ENCODE results near the gene FBXW7. TPM values are rescaled to one million over a fixed set of nuclear protein-coding genes. Genes with fewer than 3 reads are reported as not detected.

The FBXW7 gene
- polyA plus RNA-seq, 2 of the 4 experiments (the other 2 are of a cell fraction): 7.2 to 12.5 TPM

GRCh38 chr4:152323221-152323620, 212.7 kb downstream of the FBXW7 start:
- FAIRE-seq (no peak), ATAC-seq (no peak), DNase-seq (ENCODE audit: low read depth in 1 of 2, low spot score in 1 of 2) (no peak)
- H3K4me2 ChIP-seq: no peak overlapping the region
- no peak overlapping the region for H3K27ac ChIP-seq
- no peak for TF ChIP-seq MYC (IDR thresholded peaks at IDR 0.05; ENCODE audit: borderline replicate concordance, low read length)
- no peak for TF ChIP-seq ZFP36 (IDR thresholded peaks at IDR 0.05; ENCODE audit: borderline replicate concordance, partially characterized antibody)
- TF ChIP-seq NFE2L2 (conservative IDR thresholded peaks at IDR 0.05; ENCODE audit: low read length): no peak
- H3K4me1 ChIP-seq: peaks cover 21% of the 10 kb centered on the region
- CTCF ChIA-PET: no interaction called here
- POLR2A ChIA-PET: no interaction called here
- H3K9me3 ChIP-seq: no peaks in the 10 kb centered on the region
- no peak overlapping the region for H3K4me3 ChIP-seq
- 82% methylated on average over 1 of the region's 1 CpG for WGBS (ENCODE audit: missing lambda C conversion rate)

DNA sequence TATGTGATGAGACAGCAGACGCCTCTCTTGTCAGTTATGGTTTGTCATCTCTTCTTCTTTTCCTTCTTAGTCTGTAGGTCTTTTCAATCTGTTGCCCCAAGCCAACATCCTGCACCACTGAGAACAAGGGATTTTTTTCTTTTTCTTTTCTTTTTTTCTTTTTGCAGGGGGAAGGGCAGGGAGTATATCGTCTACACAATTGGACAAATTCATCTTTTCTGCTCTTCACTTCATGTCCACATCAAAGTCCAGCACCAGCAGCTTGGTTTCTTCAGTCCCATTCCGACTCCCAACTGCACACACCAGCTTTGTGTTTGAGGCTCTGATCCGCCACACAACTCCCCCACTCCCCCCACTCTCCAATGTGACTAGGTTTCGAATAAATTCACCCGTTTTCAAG, 213.2 kb downstream of the FBXW7 start:
- no peak for FAIRE-seq
- Histone ChIP-seq H3K27ac (no peak overlapping the region), H3K9me3 (no peaks in the 10 kb centered on the region), H3K4me3 (no peak overlapping the region), H3K4me2 (no peak overlapping the region), H3K4me1 (peaks cover 15% of the 10 kb centered on the region)
- ChIA-PET POLR2A (no interaction called here), CTCF (no interaction called here)
- ATAC-seq: no peak
- 96% methylated on average over 6 of the region's 6 CpGs for WGBS (ENCODE audit: missing lambda C conversion rate)
- no peak for DNase-seq (ENCODE audit: low read depth in 1 of 2, low spot score in 1 of 2)
- no peak for TF ChIP-seq PHF8 (IDR thresholded peaks at IDR 0.05; ENCODE audit: borderline replicate concordance, low read depth)
- TF ChIP-seq POLR2AphosphoS2 (conservative IDR thresholded peaks at IDR 0.05; ENCODE audit: low read length): no peak
- no peak for TF ChIP-seq ZFP36 (IDR thresholded peaks at IDR 0.05; ENCODE audit: borderline replicate concordance, partially characterized antibody)
- no peak for TF ChIP-seq ZNF302 (CRISPR knock-in tag; IDR thresholded peaks at IDR 0.05)
- no peak for TF ChIP-seq SMC3 (IDR thresholded peaks at IDR 0.05)
- no peak for TF ChIP-seq HEYL (CRISPR knock-in tag; IDR thresholded peaks at IDR 0.05)
- TF ChIP-seq RNF2 (IDR thresholded peaks at IDR 0.05; ENCODE audit: borderline replicate concordance, low read depth): no peak
- TF ChIP-seq POLR2A (IDR thresholded peaks at IDR 0.05; ENCODE audit: low read length): no peak
- TF ChIP-seq PBX3 (IDR thresholded peaks at IDR 0.05): no peak
- no peak for TF ChIP-seq BHLHE40 (IDR thresholded peaks at IDR 0.05; ENCODE audit: low read depth, low read length)
- TF ChIP-seq NFE2L2 (conservative IDR thresholded peaks at IDR 0.05; ENCODE audit: low read length): no peak
- no peak for TF ChIP-seq NPAS2 (CRISPR knock-in tag; IDR thresholded peaks at IDR 0.05; ENCODE audit: borderline replicate concordance)
- no peak for TF ChIP-seq FOSL2 (IDR thresholded peaks at IDR 0.05)
- no peak for TF ChIP-seq FOSL2 (CRISPR knock-in tag; IDR thresholded peaks at IDR 0.05)
- TF ChIP-seq, protein P1, sequence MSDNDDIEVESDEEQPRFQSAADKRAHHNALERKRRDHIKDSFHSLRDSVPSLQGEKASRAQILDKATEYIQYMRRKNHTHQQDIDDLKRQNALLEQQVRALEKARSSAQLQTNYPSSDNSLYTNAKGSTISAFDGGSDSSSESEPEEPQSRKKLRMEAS (IDR thresholded peaks at IDR 0.05): no peak
- no peak for TF ChIP-seq KDM1A (IDR thresholded peaks at IDR 0.05; ENCODE audit: low read depth)
- no peak for TF ChIP-seq HOXB5 (CRISPR knock-in tag; IDR thresholded peaks at IDR 0.05)
- TF ChIP-seq NR3C1 (IDR thresholded peaks at IDR 0.05): no peak
- TF ChIP-seq, protein P2, sequence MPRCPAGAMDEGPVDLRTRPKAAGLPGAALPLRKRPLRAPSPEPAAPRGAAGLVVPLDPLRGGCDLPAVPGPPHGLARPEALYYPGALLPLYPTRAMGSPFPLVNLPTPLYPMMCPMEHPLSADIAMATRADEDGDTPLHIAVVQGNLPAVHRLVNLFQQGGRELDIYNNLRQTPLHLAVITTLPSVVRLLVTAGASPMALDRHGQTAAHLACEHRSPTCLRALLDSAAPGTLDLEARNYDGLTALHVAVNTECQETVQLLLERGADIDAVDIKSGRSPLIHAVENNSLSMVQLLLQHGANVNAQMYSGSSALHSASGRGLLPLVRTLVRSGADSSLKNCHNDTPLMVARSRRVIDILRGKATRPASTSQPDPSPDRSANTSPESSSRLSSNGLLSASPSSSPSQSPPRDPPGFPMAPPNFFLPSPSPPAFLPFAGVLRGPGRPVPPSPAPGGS (IDR thresholded peaks at IDR 0.05): no peak

GRCh38 chr4:152321923-152322322, 214.0 kb downstream of the FBXW7 start:
- POLR2A ChIA-PET: no interaction called here
- Histone ChIP-seq H3K4me3 (no peak overlapping the region), H3K4me2 (no peak overlapping the region), H3K27ac (no peak overlapping the region), H3K9me3 (no peaks in the 10 kb centered on the region), H3K4me1 (peaks cover 13% of the 10 kb centered on the region; the same call in 2 of the 3 replicates)
- DNase-seq (ENCODE audit: low read depth in 1 of 2, low spot score in 1 of 2) (no peak), FAIRE-seq (no peak), ATAC-seq (no peak)
- CTCF ChIA-PET: no interaction called here
- no peak for TF ChIP-seq NFE2L2 (conservative IDR thresholded peaks at IDR 0.05; ENCODE audit: low read length)
- no peak for TF ChIP-seq CEBPB (IDR thresholded peaks at IDR 0.05)
- 89% methylated on average over 1 of the region's 1 CpG for WGBS (ENCODE audit: missing lambda C conversion rate)

DNA sequence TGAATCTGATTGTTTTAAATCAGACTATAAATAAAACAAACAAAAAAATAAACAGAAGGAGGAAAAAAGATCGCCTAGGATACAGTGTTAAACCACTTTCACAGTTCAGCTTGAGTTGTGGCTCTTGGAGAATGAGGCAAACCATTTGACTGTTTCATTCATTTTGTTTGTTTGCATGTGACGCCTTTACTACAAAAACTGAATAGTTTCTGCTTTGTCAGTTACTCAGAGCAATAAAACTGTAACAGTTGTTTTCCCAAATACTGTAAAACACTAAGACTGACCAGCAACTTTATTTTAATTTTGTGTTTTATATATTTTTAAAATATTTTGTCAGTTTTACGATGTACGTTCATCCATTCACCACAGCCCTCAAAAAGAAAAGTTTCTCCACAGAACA, 214.5 kb downstream of the FBXW7 start:
- Histone ChIP-seq H3K4me1 (peaks cover 7% of the 10 kb centered on the region; the same call in 1 of the 3 replicates), H3K9me3 (no peaks in the 10 kb centered on the region), H3K27ac (no peak overlapping the region), H3K4me3 (no peak overlapping the region), H3K4me2 (no peak overlapping the region)
- ATAC-seq: no peak
- DNase-seq (ENCODE audit: low read depth in 1 of 2, low spot score in 1 of 2): no peak
- CTCF ChIA-PET: no interaction called here
- WGBS (ENCODE audit: missing lambda C conversion rate): 90% methylated on average over 4 of the region's 4 CpGs
- POLR2A ChIA-PET: no interaction called here
- FAIRE-seq: no peak
- TF ChIP-seq, protein P3, sequence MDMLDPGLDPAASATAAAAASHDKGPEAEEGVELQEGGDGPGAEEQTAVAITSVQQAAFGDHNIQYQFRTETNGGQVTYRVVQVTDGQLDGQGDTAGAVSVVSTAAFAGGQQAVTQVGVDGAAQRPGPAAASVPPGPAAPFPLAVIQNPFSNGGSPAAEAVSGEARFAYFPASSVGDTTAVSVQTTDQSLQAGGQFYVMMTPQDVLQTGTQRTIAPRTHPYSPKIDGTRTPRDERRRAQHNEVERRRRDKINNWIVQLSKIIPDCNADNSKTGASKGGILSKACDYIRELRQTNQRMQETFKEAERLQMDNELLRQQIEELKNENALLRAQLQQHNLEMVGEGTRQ (IDR thresholded peaks at IDR 0.05): no peak
- TF ChIP-seq FOSL2 (IDR thresholded peaks at IDR 0.05) (no peak), FOSL2 (CRISPR knock-in tag; IDR thresholded peaks at IDR 0.05) (no peak), RCOR1 (IDR thresholded peaks at IDR 0.05; ENCODE audit: low read depth, low read length) (no peak), POLR2A (IDR thresholded peaks at IDR 0.05; ENCODE audit: low read length) (no peak), MAFK (IDR thresholded peaks at IDR 0.05; ENCODE audit: partially characterized antibody) (no peak), HOXB5 (CRISPR knock-in tag; IDR thresholded peaks at IDR 0.05) (no peak), RAD21 (conservative IDR thresholded peaks at IDR 0.05 in 1 of 2, IDR thresholded peaks at IDR 0.05 in 1 of 2) (no peak), CEBPB (IDR thresholded peaks at IDR 0.05) (no peak), ZFP36 (IDR thresholded peaks at IDR 0.05; ENCODE audit: borderline replicate concordance, partially characterized antibody) (no peak), HOXA7 (CRISPR knock-in tag; IDR thresholded peaks at IDR 0.05) (no peak), FOXS1 (CRISPR knock-in tag; IDR thresholded peaks at IDR 0.05) (no peak), JUN (IDR thresholded peaks at IDR 0.05) (no peak), EHMT2 (IDR thresholded peaks at IDR 0.05; ENCODE audit: low read depth) (no peak)
- TF ChIP-seq, protein P4, sequence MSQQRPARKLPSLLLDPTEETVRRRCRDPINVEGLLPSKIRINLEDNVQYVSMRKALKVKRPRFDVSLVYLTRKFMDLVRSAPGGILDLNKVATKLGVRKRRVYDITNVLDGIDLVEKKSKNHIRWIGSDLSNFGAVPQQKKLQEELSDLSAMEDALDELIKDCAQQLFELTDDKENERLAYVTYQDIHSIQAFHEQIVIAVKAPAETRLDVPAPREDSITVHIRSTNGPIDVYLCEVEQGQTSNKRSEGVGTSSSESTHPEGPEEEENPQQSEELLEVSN (IDR thresholded peaks at IDR 0.05; ENCODE audit: borderline replicate concordance, low read depth): no peak

Data from A549 (cell line).